RPMI8226 (cell line): ENCODE results near the gene ACOT13.
"Not testable (repeated sequence)": the region's sequence is repeated elsewhere in the genome, so short reads cannot be mapped to it uniquely, and the experiment has no call there.

Experiments
- DNase-seq: peaks from one replicate; pipeline ENCODE4 v3.0.0-alpha.2; 2015

ACOT13 gene

DNA sequence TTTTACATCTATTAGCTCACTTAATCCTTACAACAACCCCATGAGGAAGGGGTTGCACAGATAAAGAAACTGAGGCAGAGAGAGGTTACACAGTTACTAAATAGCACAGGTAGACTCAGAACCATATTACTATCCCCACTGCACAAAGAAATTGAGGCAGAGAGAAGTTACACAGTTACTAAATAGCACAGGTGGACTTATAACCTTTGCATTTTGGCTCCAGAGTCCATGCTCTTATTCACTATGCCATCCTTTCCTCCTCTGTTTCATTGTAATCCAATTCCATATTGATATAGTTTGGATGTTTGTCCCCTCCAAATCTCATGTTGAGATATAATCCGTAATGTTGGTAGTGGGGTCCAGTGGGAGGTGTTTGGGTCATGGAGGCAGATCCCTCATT lies 3.7 kb upstream of the ACOT13 start:
- no peak for DNase-seq

DNA sequence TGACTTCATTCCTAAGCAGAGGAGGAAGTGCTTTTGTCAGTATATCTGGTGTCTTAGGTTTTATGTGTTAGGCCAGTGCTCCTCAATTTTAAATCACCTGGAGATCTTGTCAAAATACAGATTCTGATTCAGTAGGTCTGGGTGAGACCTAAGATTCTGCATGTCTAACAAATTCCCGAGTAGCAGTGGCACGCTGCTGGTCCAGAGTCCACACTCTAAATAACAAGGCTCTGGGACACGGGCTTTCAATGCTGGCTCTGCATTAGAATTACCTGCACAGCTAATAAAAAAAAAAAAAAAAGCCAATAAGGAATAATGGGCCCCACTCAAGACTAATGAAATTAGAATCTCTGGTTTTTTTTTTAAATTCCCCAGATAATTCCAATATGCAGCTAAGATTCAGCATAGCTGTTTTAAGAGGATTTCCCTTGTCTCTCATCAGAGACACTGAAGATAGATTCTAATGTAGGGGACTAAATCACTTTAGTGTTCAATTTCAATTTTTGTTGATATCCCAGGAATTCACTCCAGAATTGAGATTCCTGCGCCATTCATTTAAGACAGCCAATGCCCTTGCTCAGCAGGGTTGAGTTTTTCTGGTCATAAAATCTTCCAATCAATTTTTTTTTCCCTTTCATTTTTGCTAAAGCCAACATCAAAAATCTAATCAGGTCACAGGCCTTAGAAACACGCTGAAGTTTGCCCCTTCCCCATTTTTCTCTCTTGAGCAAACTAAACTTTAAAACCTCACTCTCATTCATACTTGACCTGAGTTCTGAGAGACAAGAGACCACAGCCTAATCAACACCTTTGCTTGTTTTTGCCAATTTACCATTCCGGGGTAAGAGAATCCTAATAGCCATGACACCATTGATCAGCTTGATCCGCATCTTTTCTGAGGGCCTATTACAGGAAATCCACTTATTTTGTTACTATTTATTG lies 2.6 kb upstream of the ACOT13 start:
- no peak for DNase-seq

DNA sequence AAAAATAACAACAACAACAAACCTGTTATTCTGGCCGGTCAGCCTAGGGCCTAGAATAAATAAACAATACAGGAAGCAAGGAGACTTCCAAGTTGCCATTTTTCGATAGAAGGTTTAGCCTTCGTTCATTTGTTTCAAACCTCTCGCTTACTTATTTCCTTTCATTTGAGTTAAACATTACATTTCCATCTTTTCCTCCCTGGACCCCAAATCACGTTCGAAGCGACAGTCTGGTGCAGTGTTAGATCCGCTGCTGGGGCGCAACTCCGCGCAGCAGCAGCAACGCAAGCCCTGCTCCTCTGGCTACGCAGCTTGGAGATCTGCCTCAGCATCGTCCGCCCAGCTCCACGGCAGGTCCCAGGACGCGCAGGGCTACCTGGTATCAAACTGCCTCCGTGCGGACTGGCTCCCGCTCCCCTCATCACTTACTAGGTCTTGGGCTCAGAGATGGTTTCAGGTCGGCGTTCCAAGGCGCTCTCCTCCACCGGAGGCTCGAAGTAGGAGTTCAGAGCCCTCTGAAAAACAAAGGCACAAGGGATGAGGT lies 708 bp upstream of the ACOT13 start:
- DNase-seq: peak; percentile 52

DNA sequence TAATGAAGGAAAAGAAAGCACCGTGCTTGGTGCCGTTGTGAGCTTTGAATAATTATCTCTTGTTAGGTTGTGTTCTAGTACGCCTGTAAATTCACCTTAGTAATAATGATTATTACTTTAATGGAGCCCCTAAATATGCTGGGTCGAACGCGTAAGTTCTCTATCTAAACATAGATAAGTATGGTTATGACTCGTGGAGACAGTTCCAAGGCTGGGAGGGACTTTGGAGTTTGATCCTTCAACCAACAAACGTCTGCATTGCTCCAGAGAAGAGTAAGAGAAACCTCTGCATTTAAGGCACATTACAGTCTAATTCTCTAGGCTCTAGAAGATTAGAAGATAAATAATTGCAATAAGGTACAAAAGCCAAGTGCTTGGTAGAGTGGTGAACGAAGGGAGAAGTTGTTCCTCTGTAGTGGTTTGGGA lies 514 bp downstream of the ACOT13 start:
- no peak for DNase-seq

DNA sequence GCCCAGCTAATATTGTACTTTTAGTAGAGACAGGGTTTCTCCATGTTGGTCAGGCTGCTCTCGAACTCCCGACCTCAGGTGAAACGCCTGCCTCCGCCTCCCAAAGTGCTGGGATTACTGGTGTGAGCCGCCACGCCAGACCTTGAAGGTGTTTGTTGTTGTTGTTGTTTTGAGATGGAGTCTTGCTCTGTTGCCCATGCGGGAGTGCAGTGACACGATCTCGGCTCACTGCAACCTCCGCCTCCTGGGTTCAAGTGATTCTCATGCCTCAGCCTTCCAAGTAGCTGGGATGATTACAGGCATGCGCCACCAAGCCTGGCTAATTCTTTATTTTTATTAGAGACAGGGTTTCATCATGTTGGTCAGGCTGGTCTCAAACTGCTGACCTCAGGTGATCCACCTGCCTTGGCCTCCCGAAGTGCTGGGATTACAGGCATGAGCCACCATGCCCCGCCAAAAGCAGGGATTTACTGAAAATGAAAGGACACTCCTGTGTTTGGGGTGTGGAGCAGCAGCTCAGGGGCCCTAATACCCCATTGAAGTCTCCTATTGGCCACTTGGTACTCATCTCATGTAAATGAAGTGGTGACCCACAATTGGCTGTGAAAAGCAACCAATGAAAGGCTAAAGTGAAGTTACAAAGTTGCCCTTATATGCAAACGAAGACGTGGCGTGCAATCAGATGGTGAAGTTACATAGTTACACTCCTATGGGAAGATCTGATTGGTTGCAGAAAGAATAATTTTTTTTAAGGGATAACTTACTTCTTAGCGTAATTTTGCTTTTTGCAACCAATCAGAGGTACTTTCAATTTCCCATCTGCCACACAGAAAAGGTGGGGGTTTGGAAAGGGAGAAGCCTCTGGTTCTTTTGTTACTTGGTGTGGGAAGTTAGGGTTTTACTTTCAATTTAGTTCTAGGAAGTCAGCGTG lies 1.5 kb downstream of the ACOT13 start:
- DNase-seq: not testable (repeated sequence)

DNA sequence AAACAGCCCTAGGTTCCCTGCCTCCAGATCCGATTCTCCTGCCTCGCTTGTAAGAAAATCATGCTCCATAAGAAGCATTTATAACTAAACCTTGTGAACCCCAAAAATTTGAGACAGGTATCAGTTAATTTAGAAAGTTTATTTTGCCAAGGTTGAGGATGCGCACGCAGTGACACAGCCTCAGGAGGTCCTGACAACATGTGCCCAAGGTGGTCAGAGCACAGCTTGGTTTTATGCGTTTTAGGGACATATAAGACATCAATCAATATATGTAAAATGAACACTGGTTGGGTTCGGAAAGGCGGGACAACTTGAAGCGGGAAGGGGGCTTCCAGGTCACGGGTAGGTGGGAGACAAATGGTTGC lies 2.1 kb downstream of the ACOT13 start:
- DNase-seq: no peak

DNA sequence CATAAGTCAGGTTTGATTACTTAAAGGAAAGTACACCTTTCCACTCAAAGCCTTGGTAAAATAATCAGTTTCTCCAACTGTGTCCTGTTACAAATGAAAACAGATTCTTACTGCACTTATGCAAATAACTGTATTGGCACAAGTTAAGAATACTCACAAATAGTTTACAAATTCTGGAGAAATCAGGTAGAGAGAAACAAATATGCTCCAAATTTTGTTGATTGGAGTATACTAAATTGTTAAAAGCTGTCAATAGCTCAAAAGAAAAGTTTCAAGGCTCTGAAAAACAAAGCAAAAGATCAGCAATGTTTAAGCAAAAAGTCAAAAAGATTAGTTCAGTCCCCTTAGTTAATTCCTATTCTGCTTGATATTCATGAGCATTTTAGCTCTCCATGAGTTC lies 3.6 kb downstream of the ACOT13 start:
- not testable (repeated sequence) for DNase-seq

DNA sequence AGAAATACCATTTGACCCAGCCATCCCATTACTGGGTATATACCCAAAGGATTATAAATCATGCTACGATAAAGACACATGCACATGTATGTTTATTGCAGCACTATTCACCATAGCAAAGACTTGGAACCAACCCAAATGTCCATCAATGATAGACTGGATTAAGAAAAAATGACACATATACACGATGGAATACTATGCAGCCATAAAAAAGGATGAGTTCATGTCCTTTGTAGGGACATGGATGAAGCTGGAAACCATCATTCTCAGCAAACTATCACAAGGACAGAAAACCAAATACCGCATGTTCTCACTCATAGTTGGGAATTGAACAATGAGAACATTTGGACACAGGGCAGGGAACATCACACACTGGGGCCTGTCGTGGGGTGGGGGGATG lies 4.2 kb downstream of the ACOT13 start:
- not testable (repeated sequence) for DNase-seq

DNA sequence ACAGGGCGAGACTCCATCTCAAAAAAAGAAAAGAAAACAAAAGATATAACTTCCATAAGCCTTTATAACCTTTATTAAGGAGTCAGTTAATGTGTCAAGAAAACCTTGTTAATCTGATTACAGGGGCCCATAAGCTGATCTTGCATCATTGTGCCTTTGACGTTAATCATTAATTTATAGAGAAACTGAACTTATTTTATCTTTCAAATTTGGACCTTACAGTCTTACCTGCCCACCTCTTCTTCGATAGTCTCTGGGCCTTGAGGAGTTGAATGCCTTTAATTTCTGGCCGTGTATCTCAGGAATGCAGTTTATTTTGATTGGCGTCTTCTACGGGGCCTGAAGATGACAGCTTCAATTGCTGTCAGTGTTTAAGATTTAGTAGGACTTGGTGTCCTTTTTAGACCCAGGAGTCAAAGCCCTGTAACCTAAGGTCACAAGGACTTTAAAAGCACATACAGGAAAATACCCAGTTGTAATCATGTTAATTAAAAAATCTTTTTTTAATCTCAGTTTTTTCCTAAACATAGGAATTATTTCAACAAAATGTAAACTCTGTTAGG lies 5.8 kb downstream of the ACOT13 start:
- no peak for DNase-seq

DNA sequence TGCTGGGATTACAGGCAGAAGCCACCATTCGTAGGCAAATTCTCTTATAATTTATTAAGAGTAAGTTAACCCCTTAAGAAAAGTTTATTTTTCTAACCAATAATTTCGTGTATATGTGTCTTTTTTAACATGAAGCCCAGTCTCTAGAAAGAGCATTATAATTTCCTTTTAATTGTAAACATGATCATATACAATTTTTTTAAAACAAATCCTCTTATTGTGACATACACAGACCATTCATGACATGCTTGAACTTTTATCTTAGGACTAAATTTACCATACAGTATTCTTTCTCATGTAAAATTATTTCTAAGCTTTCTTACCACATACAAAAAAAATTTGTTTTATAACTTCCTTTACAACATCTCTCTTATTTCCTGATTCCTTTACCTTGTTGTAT lies 6.7 kb downstream of the ACOT13 start:
- no peak for DNase-seq

DNA sequence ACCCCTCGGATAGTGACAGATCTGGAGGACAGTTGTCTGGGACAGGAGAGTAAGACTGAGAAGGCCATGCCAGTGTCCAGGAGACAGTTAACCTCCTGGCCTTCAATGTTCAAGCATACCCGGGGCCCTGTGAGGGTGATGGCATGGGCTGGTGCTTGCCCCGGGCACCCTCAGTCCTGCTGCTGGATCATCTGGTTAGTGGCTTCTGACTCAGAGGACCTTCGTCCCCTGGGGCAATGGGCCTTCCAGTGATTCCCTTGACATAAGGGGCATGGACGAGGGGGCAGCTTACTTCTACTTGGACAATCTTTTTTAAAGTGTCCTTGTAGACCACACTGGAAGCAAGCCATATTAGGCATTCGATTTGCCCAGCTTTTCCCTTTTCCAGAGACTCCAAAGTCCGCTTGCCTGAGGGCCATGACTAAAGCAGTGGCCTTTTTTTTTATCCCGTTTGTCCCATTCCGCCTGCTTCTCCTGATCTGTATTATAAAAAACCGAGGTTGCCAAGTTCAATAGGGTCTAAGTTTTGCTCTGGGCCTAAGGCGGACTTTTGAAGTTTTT lies 12.0 kb downstream of the ACOT13 start:
- DNase-seq: not testable (repeated sequence)

DNA sequence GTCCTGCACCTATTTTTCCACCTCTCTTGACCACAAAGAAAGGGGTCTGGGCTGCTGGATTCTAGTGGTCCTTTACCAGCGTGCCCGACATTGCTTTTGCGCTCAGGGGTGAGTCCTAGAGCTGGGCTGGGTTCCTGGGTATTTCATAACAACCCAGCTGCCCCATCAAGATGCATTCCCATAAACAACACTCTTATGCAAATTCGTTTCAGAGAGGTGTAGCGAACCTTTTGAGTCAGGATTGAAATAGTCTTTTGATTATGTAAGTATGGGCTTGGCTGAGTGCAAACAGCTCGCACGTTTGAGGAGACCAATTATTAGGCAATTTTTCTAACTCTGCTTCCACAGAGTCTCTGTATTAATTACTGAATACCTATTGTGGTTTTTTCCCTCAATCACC lies 13.7 kb downstream of the ACOT13 start:
- no peak for DNase-seq

DNA sequence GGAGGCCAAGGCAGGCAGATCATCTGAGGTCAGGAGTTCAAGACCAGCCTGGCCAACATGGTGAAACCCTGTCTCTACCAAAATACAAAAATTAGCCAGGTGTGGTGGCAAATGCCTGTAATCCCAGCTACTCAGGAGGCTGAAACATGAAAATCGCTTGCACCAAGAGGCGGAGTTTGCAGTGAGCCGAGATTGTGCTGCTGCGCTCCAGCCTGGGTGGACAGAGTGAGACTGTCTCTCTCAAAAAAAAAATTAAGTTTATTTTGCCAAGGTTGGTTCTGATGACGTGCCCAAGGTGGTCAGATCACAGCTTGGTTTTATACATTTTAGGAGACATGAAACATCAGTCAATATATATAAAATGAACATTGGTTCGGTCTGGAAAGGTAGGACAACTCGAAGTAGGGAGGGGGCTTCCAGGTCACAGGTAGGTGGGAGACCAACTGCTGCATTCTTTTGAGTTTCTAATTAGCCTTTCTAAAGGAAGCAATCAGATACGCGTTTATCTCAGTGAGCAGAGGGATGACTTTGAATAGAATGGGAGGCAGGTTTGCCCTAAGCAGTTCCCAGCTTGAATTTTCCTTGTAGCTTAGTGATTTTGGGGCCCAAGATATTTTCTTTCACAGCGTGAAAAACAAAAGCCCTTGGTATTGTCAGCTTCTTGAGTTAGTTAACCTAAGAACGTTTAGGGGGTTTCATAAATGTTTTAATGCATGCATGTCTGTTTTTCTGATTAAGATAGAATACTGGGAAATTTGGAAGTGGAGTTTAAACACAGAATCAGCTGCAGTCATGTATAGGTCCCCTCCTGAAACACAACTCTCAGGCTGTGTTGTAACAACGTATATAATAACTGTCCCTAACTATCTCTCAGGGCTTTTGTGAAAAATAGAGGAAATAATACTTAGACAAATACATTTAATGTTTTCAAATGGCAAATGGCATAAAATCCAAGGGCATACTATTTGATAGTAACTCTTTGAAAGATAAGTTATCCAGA lies 16.7 kb downstream of the ACOT13 start:
- DNase-seq: no peak

DNA sequence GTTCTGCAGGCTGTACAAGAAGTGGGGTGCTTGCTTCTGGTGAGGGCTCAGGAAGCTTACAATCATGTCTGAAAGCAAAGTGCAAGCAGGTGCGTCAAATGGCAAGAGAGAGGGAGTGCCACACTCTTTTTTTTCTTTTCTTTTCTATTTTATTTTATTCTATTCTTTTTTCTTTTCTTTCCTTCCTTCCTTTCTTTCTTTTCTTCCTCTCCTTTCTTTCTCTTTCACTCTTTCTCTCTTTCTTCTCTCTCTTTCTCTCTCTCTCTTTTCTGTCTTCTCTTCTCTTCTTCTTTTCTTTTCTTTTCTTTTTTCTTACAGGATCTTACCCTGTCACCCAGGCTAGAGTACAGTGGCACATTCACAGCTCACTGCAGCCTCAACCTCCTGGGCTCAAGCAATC lies 19.5 kb downstream of the ACOT13 start:
- no peak for DNase-seq

DNA sequence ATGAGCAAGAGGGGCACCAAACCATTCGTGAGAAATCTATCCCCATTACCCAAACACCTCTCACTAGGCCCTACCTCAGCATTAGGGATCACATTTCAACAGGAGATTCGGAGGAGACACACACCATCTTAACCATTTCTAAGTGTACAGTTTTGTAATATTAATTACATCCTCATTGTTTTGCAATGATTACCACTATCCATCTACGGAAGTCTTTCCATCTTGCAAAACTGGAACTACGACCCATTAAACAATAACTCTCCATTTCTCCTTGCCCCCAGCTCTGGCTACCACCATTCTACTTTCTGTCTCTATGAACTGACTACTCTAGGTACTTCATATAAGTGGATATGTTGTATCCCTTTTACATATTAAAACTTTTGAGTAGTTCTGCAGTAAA lies 20.1 kb downstream of the ACOT13 start:
- no peak for DNase-seq

DNA sequence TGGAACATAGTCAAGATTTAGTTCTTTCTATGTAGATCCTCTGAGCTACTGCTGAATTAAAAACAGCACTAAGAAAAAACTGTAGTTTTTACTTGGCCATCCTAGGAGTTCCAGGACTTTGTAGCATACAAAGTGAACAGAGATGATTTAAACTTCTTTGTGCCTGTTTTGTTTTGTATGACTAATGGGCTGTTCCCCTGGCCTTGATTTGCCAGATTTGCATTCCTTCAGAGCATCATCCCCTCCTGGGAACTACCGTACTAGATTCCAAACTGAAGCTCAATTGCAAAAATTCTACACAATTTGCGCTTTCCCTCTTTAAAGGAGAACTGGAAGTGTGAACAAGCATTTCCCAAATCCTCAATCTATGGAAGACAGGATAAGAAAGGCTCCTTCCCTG lies 23.1 kb downstream of the ACOT13 start:
- no peak for DNase-seq

DNA sequence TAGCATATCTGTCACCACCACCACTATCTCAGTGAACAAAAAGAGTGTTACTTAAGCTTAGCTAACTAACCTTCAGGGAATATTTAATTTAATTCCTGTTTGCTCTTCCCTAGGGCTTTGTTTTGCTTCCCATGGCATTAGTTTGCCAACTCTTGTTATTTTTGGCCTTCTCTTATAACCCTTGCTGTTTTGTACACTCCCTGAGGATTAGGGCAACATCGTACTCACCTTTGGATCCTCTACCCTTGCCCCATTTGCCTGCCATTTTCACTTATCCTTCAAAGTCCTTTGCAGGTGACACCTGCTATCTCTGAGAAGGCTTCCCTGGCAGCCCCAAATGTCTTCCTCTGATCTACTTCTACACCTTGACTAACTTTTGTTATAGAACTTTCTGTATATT lies 23.7 kb downstream of the ACOT13 start:
- no peak for DNase-seq

DNA sequence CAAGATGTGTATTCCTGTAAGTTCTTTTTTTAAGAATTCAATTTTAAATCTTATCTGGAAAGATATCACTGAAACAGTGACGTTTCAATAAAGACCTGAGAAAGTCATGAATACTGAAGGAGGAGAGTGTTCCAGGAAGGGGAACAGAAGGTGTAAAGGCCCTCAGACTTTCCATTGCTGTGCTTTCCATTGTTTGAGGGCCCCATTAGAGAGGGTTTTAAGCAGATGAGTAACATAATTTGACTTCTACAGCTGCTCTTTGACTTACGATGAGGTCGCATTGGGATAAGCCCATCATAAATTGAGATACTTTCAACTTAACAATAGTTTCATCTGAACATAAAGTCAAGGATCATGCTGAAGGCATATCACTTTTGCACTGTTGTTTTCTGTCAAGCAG lies 24.7 kb downstream of the ACOT13 start:
- no peak for DNase-seq

DNA sequence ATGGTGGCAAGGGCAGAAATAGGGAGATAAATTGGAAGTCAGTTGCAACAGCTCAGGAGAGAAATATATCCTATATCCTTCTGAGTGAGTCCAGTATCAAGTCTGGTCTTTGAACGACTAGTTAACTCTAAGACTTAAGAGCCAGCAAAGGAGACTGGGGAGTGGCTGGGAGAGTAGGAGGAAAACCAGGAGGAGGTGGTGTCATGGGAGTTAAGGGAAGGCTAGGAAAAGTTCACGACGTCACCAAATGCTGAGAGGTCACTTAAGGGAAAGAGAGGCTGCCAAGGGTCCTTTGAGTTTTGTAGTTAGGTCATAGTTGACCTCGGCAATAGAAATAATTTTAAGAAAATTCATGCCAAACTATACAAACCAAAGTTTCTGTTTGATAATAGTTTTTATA lies 25.1 kb downstream of the ACOT13 start:
- DNase-seq: no peak

DNA sequence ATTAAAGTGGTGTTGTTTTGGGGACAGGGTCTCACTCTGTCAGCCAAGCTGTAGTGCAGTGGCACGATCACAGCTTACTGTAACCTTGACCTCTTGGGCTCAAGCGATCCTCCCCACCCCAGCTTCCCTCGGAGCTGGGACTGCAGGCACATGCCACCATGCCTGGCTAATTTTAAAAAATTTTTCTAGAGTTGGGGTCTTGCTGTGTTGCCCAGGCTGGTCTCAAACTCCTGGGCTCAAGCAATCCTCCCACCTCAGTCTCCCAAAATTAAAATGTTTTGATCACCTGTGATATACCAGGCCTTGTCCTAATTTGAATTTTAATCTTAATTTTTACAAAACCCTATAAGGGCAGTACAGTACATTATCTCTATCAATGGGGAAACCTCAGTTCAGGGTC lies 25.5 kb downstream of the ACOT13 start:
- no peak for DNase-seq

DNA sequence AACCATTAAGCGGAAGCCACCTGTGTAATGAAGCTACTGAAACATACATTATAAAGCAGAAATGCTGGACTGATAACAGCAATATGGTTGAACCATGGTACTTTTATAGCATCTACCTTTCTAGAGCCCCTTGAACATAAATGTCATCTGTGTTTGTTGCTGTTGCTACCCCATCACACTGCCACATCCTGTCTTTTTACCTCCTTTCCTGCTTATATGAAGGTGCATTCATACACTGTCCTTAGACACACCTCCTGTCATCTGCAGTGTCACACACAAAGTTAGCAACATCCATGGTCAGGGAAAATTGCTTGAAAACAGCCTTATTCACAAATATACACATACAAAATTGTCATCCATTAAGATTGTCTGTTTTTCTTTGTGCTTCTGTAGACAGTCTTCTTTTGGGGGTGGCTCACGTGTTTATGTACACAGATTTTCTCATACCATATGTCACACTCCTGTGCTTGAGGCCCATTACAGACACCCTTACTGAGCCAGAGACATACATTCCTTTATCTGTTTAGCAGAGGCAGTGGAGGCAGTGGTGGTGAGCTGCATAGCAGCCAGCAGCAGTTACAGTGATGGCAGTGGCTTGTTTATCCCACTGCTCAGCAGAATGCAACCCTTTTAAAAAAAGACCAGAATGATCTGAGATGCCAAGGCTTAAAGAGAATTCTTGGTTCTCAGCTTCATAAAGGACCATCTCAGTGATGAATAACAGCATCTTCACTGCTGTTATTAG lies 26.1 kb downstream of the ACOT13 start:
- no peak for DNase-seq
